H1 (cell line): ENCODE data around the gene PIK3C2G. TPM values are rescaled to one million over a fixed set of nuclear protein-coding genes. Genes with fewer than 3 reads are reported as not detected.

Experiments
- CBX5 ChIP-seq: fragments of 300-800, 300-1000 bp; sonication (generic); IDR thresholded peaks from 2 replicates; pipeline ENCODE4 v1.7.1; 2016; ENCODE audit warnings: antibody characterized with exemption, low read length, low read depth
- CHD7 ChIP-seq: fragments of 300-600 bp; sonication (generic); IDR thresholded peaks from 2 replicates; pipeline ENCODE4 v1.7.1; 2012; ENCODE audit warnings: low read length, moderate library complexity, mild to moderate bottlenecking, inconsistent platforms; ENCODE audit not compliant: insufficient replicate concordance
- CREB1 ChIP-seq: IDR thresholded peaks from 2 replicates; pipeline ENCODE4 v1.6.1; 2012; ENCODE audit warnings: inconsistent platforms
- EGR1 ChIP-seq: IDR thresholded peaks from 2 replicates; pipeline ENCODE4 v1.6.1; 2011; ENCODE audit warnings: low read depth, low read length, borderline replicate concordance
- JUND ChIP-seq: IDR thresholded peaks from 2 replicates; pipeline ENCODE4 v1.6.1; 2011; ENCODE audit warnings: mild to moderate bottlenecking, improper control_type of control experiment, low read length
- RAD21 ChIP-seq, 2 experiments: IDR thresholded peaks in 1 of 2; conservative IDR thresholded peaks in 1 of 2; 2 replicates each; pipeline ENCODE4 v1.6.1; 2011; ENCODE audit warnings: low read depth in 2 of 2, low read length in 2 of 2, improper control_type of control experiment in 1 of 2, inconsistent platforms in 1 of 2, mild to moderate bottlenecking in 1 of 2, moderate library complexity in 1 of 2
- RNF2 ChIP-seq: fragments of 200-900, 300-1000 bp; sonication (generic); IDR thresholded peaks from 2 replicates; pipeline ENCODE4 v1.7.1; 2016; ENCODE audit warnings: borderline replicate concordance, low read depth, mild to moderate bottlenecking, antibody characterized with exemption, low read length; ENCODE audit not compliant: poor library complexity, severe bottlenecking; ENCODE audit errors: missing control alignments
- RXRA ChIP-seq: IDR thresholded peaks from 2 replicates; pipeline ENCODE4 v1.6.1; 2011; ENCODE audit warnings: low read depth, mild to moderate bottlenecking, low read length, moderate library complexity; ENCODE audit not compliant: insufficient read depth
- SRF ChIP-seq: IDR thresholded peaks from 2 replicates; pipeline ENCODE4 v1.6.1; 2011; ENCODE audit warnings: mild to moderate bottlenecking, low read depth, low read length, moderate library complexity
- USF2 ChIP-seq: IDR thresholded peaks from 2 replicates; pipeline ENCODE4 v1.6.1; 2011; ENCODE audit warnings: low read length, improper control_type of control experiment
- polyA plus RNA-seq, 7 experiments: library from polyadenylated mRNA; depleted of rRNA in 3 of 7; stranded (reverse) in 5 of 7; unstranded in 2 of 7; fragments of >200 nt in 5 of 7; fragments of 200-250 nt in 2 of 7; gene quantifications; 1 replicate in 5 of 7; 2 replicates in 1 of 7; 4 replicates in 1 of 7; pipeline versions ENCODE4 v1.2.1 to v1.2.3, GENCODE V29; 2011 to 2013; ENCODE audit warnings: missing spikeins in 2 of 7, mixed read lengths in 2 of 7
- total RNA-seq: library from RNA; stranded (reverse); fragmentation: NEBNext Ultra II Directional; extraction: Animal tissue kit (Norgen Biotek cat#: 25700); gene quantifications from 2 replicates; pipeline ENCODE4 v1.2.1, GENCODE V29; 2021

Gene PIK3C2G
- total and polyA plus RNA-seq, 2 of the 8 experiments (the other 6 are each of a cell fraction or from before 2014, with no cell fraction given): not detected

- TF ChIP-seq CHD7: no peak
- no peak for TF ChIP-seq RNF2
- TF ChIP-seq JUND: no peak
- no peak for TF ChIP-seq SRF
- TF ChIP-seq EGR1: no peak
- no peak for TF ChIP-seq CBX5
- no peak for TF ChIP-seq CREB1
- no peak for TF ChIP-seq RXRA
- no peak for TF ChIP-seq RAD21 (IDR thresholded peaks at IDR 0.05 in 1 of 2, conservative IDR thresholded peaks at IDR 0.05 in 1 of 2; ENCODE audit: low read depth in 2 of 2, low read length in 2 of 2)
- TF ChIP-seq USF2: no peak
Observed at GRCh38 chr12:18436170-18436569, 174.9 kb downstream of the PIK3C2G start (continued).
